Gastroesophageal sphincter (tissue), 4 donors: ENCODE data around the gene CASTOR1. TPM values are rescaled to one million over a fixed set of nuclear protein-coding genes. Genes with fewer than 3 reads are reported as not detected.
"Not testable (repeated sequence)": the region's sequence is repeated elsewhere in the genome, so short reads cannot be mapped to it uniquely, and the experiment has no call there.

Source experiments
- ATAC-seq: fragments of 150-250 bp; one replicate; pipeline ENCODE4 v1.9.1; 2016; ENCODE audit warnings: mild to moderate bottlenecking, moderate library complexity
- H3K27ac ChIP-seq, 4 donors: fragments of 200-600 bp; sonication (generic) in 3 of 4; 1 replicate in 3 of 4; 2 replicates in 1 of 4; pipeline ENCODE4 v1.5.1; 2016 to 2019
- H3K27me3 ChIP-seq: fragments of 200-600 bp; sonication (generic); one replicate; pipeline ENCODE4 v1.5.1; 2019
- H3K36me3 ChIP-seq, 2 donors: fragments of 200-600 bp; sonication (generic); one replicate each; pipeline ENCODE4 v1.5.1; 2019; ENCODE audit warnings: control low read depth in 1 of 2
- H3K4me1 ChIP-seq, 3 donors: fragments of 200-600 bp; sonication (generic); 1 replicate in 2 of 3; 2 replicates in 1 of 3; pipeline ENCODE4 v1.5.1; 2016 to 2019; ENCODE audit warnings: control low read depth in 2 of 3
- H3K4me3 ChIP-seq, 2 donors: fragments of 200-600 bp; sonication (generic); one replicate each; pipeline ENCODE4 v1.5.1; 2019; ENCODE audit warnings: mild to moderate bottlenecking in 1 of 2, moderate library complexity in 1 of 2
- H3K9me3 ChIP-seq, 3 donors: fragments of 200-600 bp; sonication (generic); one replicate each; pipeline ENCODE4 v1.5.1; 2017 to 2019; ENCODE audit warnings: control low read depth in 2 of 3
- CTCF ChIP-seq, 4 experiments: fragments of 200-600 bp in 2 of 4; fragments of 450-650 bp in 2 of 4; sonication (generic) in 1 of 4; IDR thresholded peaks; one replicate each; pipeline ENCODE4 v1.5.1; 2017 to 2019; ENCODE audit warnings: antibody characterized with exemption in 4 of 4, mild to moderate bottlenecking in 2 of 4, moderate library complexity in 2 of 4
- EP300 ChIP-seq: sonication (generic); formaldehyde crosslinking; IDR thresholded peaks from one replicate; pipeline ENCODE4 v1.6.1; 2017; ENCODE audit warnings: antibody characterized with exemption, mild to moderate bottlenecking
- POLR2A ChIP-seq, 2 donors: fragments of 450-650 bp; IDR thresholded peaks; one replicate each; pipeline ENCODE4 v1.6.1; 2017; ENCODE audit warnings: antibody characterized with exemption in 2 of 2, mild to moderate bottlenecking in 2 of 2, moderate library complexity in 1 of 2
- POLR2AphosphoS5 ChIP-seq: sonication (generic); formaldehyde crosslinking; IDR thresholded peaks from one replicate; pipeline ENCODE4 v1.6.1; 2017; ENCODE audit warnings: antibody characterized with exemption
- WGBS, 2 donors: methylation state at CpG; one replicate each; pipeline ENCODE4 v1.1.5; 2018; ENCODE audit warnings: low coverage in 1 of 2; 5-methylcytosine and 5-hydroxymethylcytosine counted together
- total RNA-seq, 4 donors: library from RNA; depleted of rRNA; stranded (reverse); fragments of >200 nt; gene quantifications; one replicate each; pipeline ENCODE4 v1.1.0, GENCODE V29; 2016

Gene CASTOR1
- total RNA-seq, result 10 to 100 TPM; 12.9 to 17.1 (median 16.2) TPM

GRCh38 chr22:30289141-30289979, at the start of gene CASTOR1:
CASTOR1 (minus strand) TSS chr22:30289505; CDS start chr22:30289497, 8 bp downstream.
- H3K27ac ChIP-seq, result peak within 1 kb of the TSS; percentile 94 to 98 (median 96)
- H3K4me3 ChIP-seq, result peak within 1 kb of the TSS; percentile 76 to 82
- H3K36me3 ChIP-seq, result peaks cover 0 to 60% of the 10 kb centered on the region in 2 donors
- H3K9me3 ChIP-seq, result no peaks in the 10 kb centered on the region
- WGBS, 2 donors, result 0% methylated on average over 2 of the region's 85 CpGs; no CpG with 5 or more reads in 1 of the 2 donors
- H3K4me1 ChIP-seq, result peaks cover 7 to 56% (median 35%) of the 10 kb centered on the region in 3 donors
- TF ChIP-seq POLR2A (IDR thresholded peaks at IDR 0.05) (peak; percentile 62 to 79), EP300 (no peak), CTCF (IDR thresholded peaks at IDR 0.05) (peak in 1 of 4 experiments; percentile 1), POLR2AphosphoS5 (peak; percentile 93)
- H3K27me3 ChIP-seq, result no peaks in the 10 kb centered on the region
- ATAC-seq, result peak; percentile 89

- H3K27ac ChIP-seq, result peak overlapping the region in 1 of 4 donors; percentile 5
- TF ChIP-seq POLR2AphosphoS5 (no peak), EP300 (no peak), POLR2A (IDR thresholded peaks at IDR 0.05) (no peak), CTCF (IDR thresholded peaks at IDR 0.05) (no peak)
- 93 to 100% methylated on average over 1 to 3 of the region's 7 CpGs for WGBS, 2 donors
- H3K4me3 ChIP-seq, result no peak overlapping the region
- H3K27me3 ChIP-seq, result no peaks in the 10 kb centered on the region
- peaks cover 0 to 21% (median 0%) of the 10 kb centered on the region in 3 donors for H3K4me1 ChIP-seq
- H3K36me3 ChIP-seq, result peaks cover 13 to 100% of the 10 kb centered on the region in 2 donors
- H3K9me3 ChIP-seq, result no peaks in the 10 kb centered on the region
- ATAC-seq, result no peak
These were observed 49.5 kb upstream of the CASTOR1 start for GRCh38 chr22:30338802-30339201.

- ATAC-seq, H3K4me3 ChIP-seq, H3K9me3 ChIP-seq, H3K27me3 ChIP-seq: not testable (repeated sequence)
- peaks cover 13 to 100% of the 10 kb centered on the region in 2 donors for H3K36me3 ChIP-seq
- H3K27ac ChIP-seq, result peak overlapping the region in 1 of 4 donors; percentile 5
- WGBS, 2 donors, result 71% methylated on average over 9 of the region's 9 CpGs; no CpG with 5 or more reads in 1 of the 2 donors
- H3K4me1 ChIP-seq, result peaks cover 0 to 16% (median 0%) of the 10 kb centered on the region in 3 donors
These were observed 49.0 kb upstream of the CASTOR1 start for GRCh38 chr22:30338341-30338740.

- no peak for ATAC-seq
- H3K4me3 ChIP-seq, result no peak overlapping the region
These were observed 48.1 kb upstream of the CASTOR1 start for GRCh38 chr22:30337461-30337778.

More at GRCh38 chr22:30337461-30337778, 48.1 kb upstream of the CASTOR1 start:
- TF ChIP-seq EP300 (no peak), POLR2A (IDR thresholded peaks at IDR 0.05) (no peak), POLR2AphosphoS5 (no peak), CTCF (IDR thresholded peaks at IDR 0.05) (no peak)
- H3K9me3 ChIP-seq, result no peaks in the 10 kb centered on the region
- H3K4me1 ChIP-seq, result peaks cover 0 to 9% (median 0%) of the 10 kb centered on the region in 3 donors
- no peaks in the 10 kb centered on the region for H3K27me3 ChIP-seq
- peaks cover 10 to 100% of the 10 kb centered on the region in 2 donors for H3K36me3 ChIP-seq
- 83% methylated on average over 5 of the region's 8 CpGs; no CpG with 5 or more reads in 1 of the 2 donors for WGBS, 2 donors
- H3K27ac ChIP-seq, result peak overlapping the region in 1 of 4 donors; percentile 35
